ENCODE data around the gene ITFG2. TPM values are rescaled to one million over a fixed set of nuclear protein-coding genes. Genes with fewer than 3 reads are reported as not detected.

ITFG2 gene
- total RNA-seq, 3 donors from 2014 or later (not counting 1 experiment from before 2014, with no cell fraction given) = 58.6 to 72.0 (median 59.9) TPM

GRCh38 chr12:2826721-2827515, 14.4 kb downstream of the ITFG2 start:
- H3K4me3 ChIP-seq (ENCODE audit: low read length) = no peak overlapping the region
- ATAC-seq (no peak), DNase-seq (no peak)
- intact Hi-C loops (cut with micrococcal nuclease) = no loop called here
- no peaks in the 10 kb centered on the region for H3K27me3 Mint-ChIP-seq (ENCODE audit: low read depth in 2 of 2)
- WGBS (ENCODE audit: insufficient coverage) = 97% methylated on average over 14 of the region's 14 CpGs
- H3K36me3 Mint-ChIP-seq = no peaks in the 10 kb centered on the region
- H3K27ac ChIP-seq (ENCODE audit: low read length) = no peak overlapping the region
- no peaks in the 10 kb centered on the region for H3K4me1 ChIP-seq (ENCODE audit: control insufficient read depth, insufficient read depth, low read length)
- H3K27me3 ChIP-seq (ENCODE audit: control insufficient read depth, insufficient read depth, low read length) = no peaks in the 10 kb centered on the region
- H3K4me1 Mint-ChIP-seq = no peaks in the 10 kb centered on the region
- no peak overlapping the region for H3K27ac Mint-ChIP-seq
- TF ChIP-seq CTCF (IDR thresholded peaks at IDR 0.05) = no peak
- no peaks in the 10 kb centered on the region for H3K9me3 Mint-ChIP-seq
- H3K36me3 ChIP-seq (ENCODE audit: control insufficient read depth, insufficient read depth, low read length) = peaks cover 68% of the 10 kb centered on the region
- H3K4me3 Mint-ChIP-seq = no peak overlapping the region
- no peaks in the 10 kb centered on the region for H3K9me3 ChIP-seq (ENCODE audit: control insufficient read depth, insufficient read depth, low read length)

DNA sequence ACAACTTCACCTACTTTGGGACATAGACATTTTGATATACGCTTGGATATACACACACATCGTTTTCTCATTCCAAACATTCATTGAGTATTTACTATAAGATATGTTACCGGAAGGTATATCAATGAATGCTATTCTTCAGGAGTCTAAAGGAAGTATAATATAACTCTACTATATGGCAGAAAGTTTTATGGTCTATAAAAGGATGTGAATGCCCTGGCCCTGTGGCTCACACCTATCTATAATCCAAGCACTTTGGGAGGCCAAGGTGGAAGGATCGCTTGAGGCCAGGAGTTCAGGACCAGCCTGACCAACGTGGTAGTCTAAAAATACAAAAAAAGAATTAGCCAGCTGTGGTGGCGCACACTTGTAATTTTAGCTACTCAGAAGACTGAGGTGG, 16.8 kb downstream of the ITFG2 start:
- TF ChIP-seq CTCF (IDR thresholded peaks at IDR 0.05) = no peak
- ATAC-seq = no peak
- WGBS (ENCODE audit: insufficient coverage) = 89% methylated on average over 3 of the region's 6 CpGs
- intact Hi-C loops (cut with micrococcal nuclease) = no loop called here
- Mint-ChIP-seq H3K27ac (no peak overlapping the region), H3K4me3 (no peak overlapping the region), H3K9me3 (no peaks in the 10 kb centered on the region), H3K36me3 (no peaks in the 10 kb centered on the region), H3K27me3 (ENCODE audit: low read depth in 2 of 2) (no peaks in the 10 kb centered on the region), H3K4me1 (no peaks in the 10 kb centered on the region)
- DNase-seq = no peak
- Histone ChIP-seq H3K36me3 (ENCODE audit: control insufficient read depth, insufficient read depth, low read length) (peaks cover 47% of the 10 kb centered on the region), H3K4me1 (ENCODE audit: control insufficient read depth, insufficient read depth, low read length) (no peaks in the 10 kb centered on the region), H3K27ac (ENCODE audit: low read length) (no peak overlapping the region), H3K27me3 (ENCODE audit: control insufficient read depth, insufficient read depth, low read length) (no peaks in the 10 kb centered on the region), H3K9me3 (ENCODE audit: control insufficient read depth, insufficient read depth, low read length) (no peaks in the 10 kb centered on the region), H3K4me3 (ENCODE audit: low read length) (no peak overlapping the region)

DNA sequence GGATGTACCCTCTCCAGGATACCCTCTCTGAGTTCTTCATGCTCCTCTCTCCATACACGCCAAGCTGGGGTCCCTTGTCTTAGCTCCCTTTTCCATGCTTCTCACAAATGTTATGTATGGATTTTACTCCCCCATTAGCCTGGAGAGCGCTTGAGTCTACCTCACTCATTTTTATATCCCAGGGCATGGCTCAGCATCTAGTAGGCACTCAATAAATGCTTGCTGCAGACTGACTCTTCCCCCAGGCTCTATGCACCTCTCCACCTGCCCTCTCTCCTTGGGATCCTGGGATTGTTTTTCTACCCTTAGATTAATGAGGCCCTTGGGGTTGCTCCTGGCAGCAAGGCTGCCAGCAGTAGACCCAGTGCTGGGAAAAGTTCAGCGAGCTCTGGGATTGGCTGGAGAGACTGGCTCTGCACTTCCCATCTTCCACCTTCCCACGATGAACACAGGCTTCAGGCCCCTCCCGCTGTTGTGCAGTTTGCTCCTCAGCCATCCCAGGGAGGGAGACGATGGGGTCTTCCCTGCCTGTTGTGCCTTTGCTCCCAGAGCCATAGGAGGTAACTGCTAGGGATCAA, 20.2 kb downstream of the ITFG2 start:
- Mint-ChIP-seq H3K4me1 (peaks cover 6 to 12% of the 10 kb centered on the region in 2 donors), H3K27me3 (ENCODE audit: low read depth in 2 of 2) (peaks cover 0 to 2% of the 10 kb centered on the region in 2 donors), H3K36me3 (no peaks in the 10 kb centered on the region), H3K27ac (no peak overlapping the region), H3K4me3 (no peak overlapping the region), H3K9me3 (no peaks in the 10 kb centered on the region)
- Histone ChIP-seq H3K4me3 (ENCODE audit: low read length) (no peak overlapping the region), H3K27ac (ENCODE audit: low read length) (no peak overlapping the region), H3K27me3 (ENCODE audit: control insufficient read depth, insufficient read depth, low read length) (no peaks in the 10 kb centered on the region), H3K36me3 (ENCODE audit: control insufficient read depth, insufficient read depth, low read length) (peaks cover 19% of the 10 kb centered on the region), H3K4me1 (ENCODE audit: control insufficient read depth, insufficient read depth, low read length) (no peaks in the 10 kb centered on the region), H3K9me3 (ENCODE audit: control insufficient read depth, insufficient read depth, low read length) (no peaks in the 10 kb centered on the region)
- WGBS (ENCODE audit: insufficient coverage) = 94% methylated on average over 6 of the region's 6 CpGs
- ATAC-seq (no peak), DNase-seq (no peak)
- TF ChIP-seq CTCF (IDR thresholded peaks at IDR 0.05) = no peak
- intact Hi-C loops (cut with micrococcal nuclease) = no loop called here

Data from natural killer cell (primary cell).